Endothelial cell of umbilical vein (primary cell): ENCODE measurements around the gene APOBEC4. TPM values are rescaled to one million over a fixed set of nuclear protein-coding genes. Genes with fewer than 3 reads are reported as not detected.
"Not testable (repeated sequence)": the region's sequence is repeated elsewhere in the genome, so short reads cannot be mapped to it uniquely, and the experiment has no call there.

Experiments
- BruUV-seq: library from RNA; stranded (reverse); fragments of 400-500 nt; replicated peaks from 2 replicates; lab custom pipeline; 2021; lab: Mats Ljungman, UMichigan
- CTCF ChIA-PET: fragments of 300-600, 350-600 bp; sonication (Branson Sonifier 250); formaldehyde crosslinking; loops from one replicate; lab custom pipeline; 2021; ENCODE audit warnings: antibody characterized with exemption, inconsistent platforms; lab: Charles Lee
- POLR2A ChIA-PET: fragments of 300-600, 350-600 bp; sonication (Branson Sonifier 250); formaldehyde crosslinking; loops from one replicate; lab custom pipeline; 2021; ENCODE audit warnings: antibody characterized with exemption, inconsistent platforms; lab: Charles Lee
- DNase-seq: peaks from one replicate; pipeline ENCODE4 v3.0.0-alpha.2; 2011; ENCODE audit warnings: low read depth, low spot score
- FAIRE-seq: peaks from 2 replicates; lab custom pipeline; 2011; peaks lifted over from hg19 to GRCh38; lab: Jason Lieb, UNC
- H2AFZ ChIP-seq: 2 replicates; pipeline ENCODE4 v1.6.0; 2012; ENCODE audit warnings: low read depth, low read length, control low read depth, inconsistent platforms
- H3K27ac ChIP-seq: 2 replicates; pipeline ENCODE4 v1.5.1; 2011; ENCODE audit warnings: low read depth, mild to moderate bottlenecking, control low read depth, low read length, moderate library complexity; ENCODE audit not compliant: insufficient read depth
- H3K27me3 ChIP-seq, 2 experiments: 2 replicates each; pipeline versions ENCODE4 v1.6.0 to v1.6.1; 2011; ENCODE audit warnings: low read length in 2 of 2, mixed read lengths in 1 of 2; ENCODE audit not compliant: control insufficient read depth in 2 of 2, insufficient read depth in 2 of 2
- H3K36me3 ChIP-seq, 2 experiments: 2 replicates in 1 of 2; 3 replicates in 1 of 2; pipeline ENCODE4 v1.5.1; 2011; ENCODE audit warnings: low read length in 2 of 2, mild to moderate bottlenecking in 1 of 2, moderate library complexity in 1 of 2; ENCODE audit not compliant: control insufficient read depth in 2 of 2, insufficient read depth in 2 of 2; ENCODE audit errors: extremely low read depth in 1 of 2
- H3K4me1 ChIP-seq: 3 replicates; pipeline ENCODE4 v1.5.1; 2011; ENCODE audit warnings: mild to moderate bottlenecking, low read length; ENCODE audit not compliant: control insufficient read depth, insufficient read depth; ENCODE audit errors: extremely low read depth
- H3K4me2 ChIP-seq: 2 replicates; pipeline ENCODE4 v1.6.1; 2011; ENCODE audit warnings: low read length, control low read depth, mixed read lengths; ENCODE audit not compliant: insufficient read depth
- H3K4me3 ChIP-seq, 3 experiments: fragments of 200-600 bp in 1 of 3; sonication (generic), shearing (Covaris generic) in 1 of 3; replicated peaks in 1 of 3; 2 replicates each; pipeline ENCODE4 v1.5.1; 2011 to 2016; ENCODE audit warnings: control low read depth in 3 of 3, low read length in 3 of 3, mild to moderate bottlenecking in 2 of 3, inconsistent platforms in 1 of 3, low read depth in 1 of 3, moderate library complexity in 1 of 3; ENCODE audit not compliant: insufficient read depth in 1 of 3
- H3K79me2 ChIP-seq: 2 replicates; pipeline ENCODE4 v1.6.0; 2012; ENCODE audit warnings: low read length, inconsistent platforms; ENCODE audit not compliant: control insufficient read depth, insufficient read depth
- H3K9ac ChIP-seq: replicated peaks from 2 replicates; pipeline ENCODE3; 2011; ENCODE audit warnings: low read length, control low read depth; ENCODE audit not compliant: insufficient read depth; ENCODE audit errors: extremely low read depth
- H3K9me1 ChIP-seq: replicated peaks from 3 replicates; pipeline ENCODE4 v1.6.0; 2011; ENCODE audit warnings: mild to moderate bottlenecking, low read length; ENCODE audit not compliant: control insufficient read depth, insufficient read depth; ENCODE audit errors: extremely low read depth
- H3K9me3 ChIP-seq: replicated peaks from 2 replicates; pipeline ENCODE4 v1.5.1; 2012; ENCODE audit warnings: low read length, inconsistent platforms; ENCODE audit not compliant: control insufficient read depth, insufficient read depth
- H4K20me1 ChIP-seq: replicated peaks from 2 replicates; pipeline ENCODE3; 2011; ENCODE audit warnings: mild to moderate bottlenecking, low read length; ENCODE audit not compliant: control insufficient read depth, insufficient read depth; ENCODE audit errors: extremely low read depth
- MYC ChIP-seq: IDR thresholded peaks from one replicate; pipeline ENCODE4 v1.6.1; 2011; ENCODE audit warnings: mild to moderate bottlenecking, low read depth, low read length
- dilution Hi-C: fragments of 300-500 bp; cut with MboI; formaldehyde crosslinking; loops from one replicate; pipeline ENCODE4 v1.15.0; 2019; ENCODE audit warnings: low sequenced_read_pairs; ENCODE audit not compliant: extremely low pct_ligation_motif_present
- intact Hi-C: fragments of 100-400 bp; cut with micrococcal nuclease; formaldehyde crosslinking; loops from one replicate; pipeline ENCODE4 v1.10.0; 2022
- polyA plus RNA-seq, 4 experiments: library from polyadenylated mRNA; depleted of rRNA in 3 of 4; stranded (reverse) in 3 of 4; unstranded in 1 of 4; fragments of >200 nt; gene quantifications; 2 replicates each; pipeline versions ENCODE4 v1.2.1 to v1.2.3, GENCODE V29; 2011 to 2012; ENCODE audit warnings: missing spikeins in 1 of 4
- total RNA-seq: library from RNA; stranded (reverse); gene quantifications from 2 replicates; pipeline ENCODE4 v1.2.3, GENCODE V29; 2021
- TF ChIP-seq, protein P1 (sequence below), 2 donors: IDR thresholded peaks; 1 replicate in 1 of 2; 2 replicates in 1 of 2; pipeline ENCODE4 v1.5.1; 2011; ENCODE audit warnings: low read length in 2 of 2, mild to moderate bottlenecking in 2 of 2, moderate library complexity in 2 of 2, control low read depth in 1 of 2, inconsistent platforms in 1 of 2, low read depth in 1 of 2; ENCODE audit not compliant: insufficient read depth in 1 of 2; ENCODE audit errors: extremely low read depth in 1 of 2

APOBEC4 gene
- total and polyA plus RNA-seq, 2 donors (not counting 3 experiments of a cell fraction or from before 2014, with no cell fraction given) = not detected

DNA sequence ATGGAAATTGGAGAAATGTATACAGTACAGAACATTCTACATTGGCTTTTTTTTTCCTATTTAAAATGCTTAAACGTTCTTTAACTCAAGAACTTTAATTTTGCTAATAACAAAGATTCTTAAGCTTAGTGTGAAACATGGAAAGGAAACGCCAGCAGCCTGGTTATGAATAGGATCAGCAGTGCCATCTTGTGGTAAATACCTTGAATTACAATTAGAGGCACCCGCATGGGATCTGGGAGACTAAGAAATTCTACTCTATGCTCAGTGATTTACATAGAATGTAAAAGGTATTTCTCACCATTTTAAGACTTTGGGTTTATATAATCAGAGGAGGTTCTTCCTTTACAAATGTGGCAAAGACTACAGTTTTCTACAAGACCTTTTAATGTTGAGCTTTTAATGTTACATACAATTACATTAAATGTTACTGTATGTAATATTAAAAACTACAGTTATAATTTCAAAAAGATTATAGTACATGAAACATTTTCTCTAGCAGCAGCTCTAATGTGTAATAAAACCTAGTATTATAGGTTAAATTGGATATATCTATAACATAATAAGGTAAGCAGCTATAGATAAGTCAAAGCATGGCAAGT lies 32.1 kb upstream of the APOBEC4 start:
- H3K36me3 ChIP-seq = no peaks in the 10 kb centered on the region
- H3K9ac ChIP-seq = no peak overlapping the region
- no peaks in the 10 kb centered on the region for H3K4me1 ChIP-seq
- no peak overlapping the region for H3K4me3 ChIP-seq
- H3K9me1 ChIP-seq = no peaks in the 10 kb centered on the region
- H3K27ac ChIP-seq = no peak overlapping the region
- no peaks in the 10 kb centered on the region for H3K27me3 ChIP-seq
- H3K4me2 ChIP-seq = no peak overlapping the region
- intact Hi-C loops (loop anchor here (1.0 to 5.0 kb wide), 6 partner anchors 30 to 404 kb away; no protein-coding TSS in a partner anchor), dilution Hi-C loops (no loop called here)
- ChIA-PET POLR2A (interaction anchor here (0.6 to 1.0 kb wide), 2 partner anchors 191 to 231 kb away, joined by 3 read pairs; no protein-coding TSS in a partner anchor), CTCF (interaction anchor here (0.6 to 5.4 kb wide), 77 partner anchors 9 to 1007 kb away, joined by 3 to 150 read pairs (median 4); partner anchors contain the start of genes APOBEC4, RGL1 and TSEN15)
- H2AFZ ChIP-seq = no peak overlapping the region
- no peaks in the 10 kb centered on the region for H4K20me1 ChIP-seq
- no peaks in the 10 kb centered on the region for H3K9me3 ChIP-seq
- FAIRE-seq (no peak), DNase-seq (peak; percentile 63)
- no peaks in the 10 kb centered on the region for H3K79me2 ChIP-seq
- TF ChIP-seq MYC = no peak
- TF ChIP-seq, protein P1, sequence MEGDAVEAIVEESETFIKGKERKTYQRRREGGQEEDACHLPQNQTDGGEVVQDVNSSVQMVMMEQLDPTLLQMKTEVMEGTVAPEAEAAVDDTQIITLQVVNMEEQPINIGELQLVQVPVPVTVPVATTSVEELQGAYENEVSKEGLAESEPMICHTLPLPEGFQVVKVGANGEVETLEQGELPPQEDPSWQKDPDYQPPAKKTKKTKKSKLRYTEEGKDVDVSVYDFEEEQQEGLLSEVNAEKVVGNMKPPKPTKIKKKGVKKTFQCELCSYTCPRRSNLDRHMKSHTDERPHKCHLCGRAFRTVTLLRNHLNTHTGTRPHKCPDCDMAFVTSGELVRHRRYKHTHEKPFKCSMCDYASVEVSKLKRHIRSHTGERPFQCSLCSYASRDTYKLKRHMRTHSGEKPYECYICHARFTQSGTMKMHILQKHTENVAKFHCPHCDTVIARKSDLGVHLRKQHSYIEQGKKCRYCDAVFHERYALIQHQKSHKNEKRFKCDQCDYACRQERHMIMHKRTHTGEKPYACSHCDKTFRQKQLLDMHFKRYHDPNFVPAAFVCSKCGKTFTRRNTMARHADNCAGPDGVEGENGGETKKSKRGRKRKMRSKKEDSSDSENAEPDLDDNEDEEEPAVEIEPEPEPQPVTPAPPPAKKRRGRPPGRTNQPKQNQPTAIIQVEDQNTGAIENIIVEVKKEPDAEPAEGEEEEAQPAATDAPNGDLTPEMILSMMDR (IDR thresholded peaks at IDR 0.05; ENCODE audit: extremely low read depth in 1 of 2, insufficient read depth in 1 of 2, low read depth in 1 of 2, low read length in 2 of 2) = peak; percentile 41 to 55
- BruUV-seq = no TSS peak

- H3K9ac ChIP-seq, POLR2A ChIA-PET, H3K27me3 ChIP-seq, CTCF ChIA-PET, H4K20me1 ChIP-seq, H2AFZ ChIP-seq, DNase-seq, H3K27ac ChIP-seq, H3K9me3 ChIP-seq, H3K9me1 ChIP-seq, dilution Hi-C loops, H3K36me3 ChIP-seq, BruUV-seq, H3K4me2 ChIP-seq, FAIRE-seq, intact Hi-C loops, H3K79me2 ChIP-seq, H3K4me3 ChIP-seq, H3K4me1 ChIP-seq: not testable (repeated sequence)
These were observed 26.2 kb upstream of the APOBEC4 start for GRCh38 chr1:183679363-183679762.
